OCI-LY1 (cell line): Measurements from ENCODE around the gene PRMT7.

ENCODE experiments used
- H2AFZ ChIP-seq: fragments of 200-600 bp; sonication (generic), shearing (Covaris generic); 2 replicates; pipeline ENCODE4 v1.6.0; 2014; ENCODE audit warnings: antibody characterized with exemption, mild to moderate bottlenecking, low read length
- H3F3A ChIP-seq: fragments of 200-600 bp; sonication (generic), shearing (Covaris generic); 2 replicates; pipeline ENCODE4 v1.6.0; 2014; ENCODE audit warnings: mild to moderate bottlenecking, antibody characterized with exemption, low read length, moderate library complexity; ENCODE audit not compliant: insufficient read depth
- H3K27ac ChIP-seq: fragments of 200-600 bp; sonication (generic); 2 replicates; pipeline ENCODE4 v1.5.1; 2014; ENCODE audit warnings: low read length, mixed run types, mild to moderate bottlenecking, low read depth; ENCODE audit not compliant: poor library complexity, severe bottlenecking
- H3K27me3 ChIP-seq: fragments of 200-600 bp; sonication (generic); 2 replicates; pipeline ENCODE4 v1.6.0; 2014; ENCODE audit warnings: antibody characterized with exemption, mild to moderate bottlenecking, low read length, moderate library complexity; ENCODE audit not compliant: insufficient read depth
- H3K36me3 ChIP-seq: fragments of 200-600 bp; sonication (generic); 2 replicates; pipeline ENCODE4 v1.6.1; 2014; ENCODE audit warnings: mild to moderate bottlenecking, antibody characterized with exemption, low read length, moderate library complexity, mixed read lengths; ENCODE audit not compliant: insufficient read depth
- H3K4me1 ChIP-seq: fragments of 200-600 bp; sonication (generic); 2 replicates; pipeline ENCODE4 v1.5.1; 2014; ENCODE audit warnings: mild to moderate bottlenecking, low read length, moderate library complexity; ENCODE audit not compliant: insufficient read depth, severe bottlenecking
- H3K4me2 ChIP-seq: fragments of 200-600 bp; sonication (generic), shearing (Covaris generic); 2 replicates; pipeline ENCODE4 v1.6.1; 2014; ENCODE audit warnings: low read length
- H3K4me3 ChIP-seq: fragments of 200-600 bp; sonication (generic); 2 replicates; pipeline ENCODE4 v1.5.1; 2014; ENCODE audit warnings: low read length, low read depth, mild to moderate bottlenecking, mixed read lengths; ENCODE audit not compliant: poor library complexity, severe bottlenecking
- H3K79me2 ChIP-seq: fragments of 200-600 bp; shearing (Covaris generic); 2 replicates; pipeline ENCODE4 v1.6.1; 2016; ENCODE audit warnings: mixed run types, low read length, mixed read lengths; ENCODE audit not compliant: insufficient read depth
- H3K9ac ChIP-seq: fragments of 200-600 bp; sonication (generic), shearing (Covaris generic); 2 replicates; pipeline ENCODE4 v1.6.1; 2014; ENCODE audit warnings: mild to moderate bottlenecking, low read length, mixed read lengths
- H3K9me2 ChIP-seq: fragments of 200-600 bp; sonication (generic), shearing (Covaris generic); 2 replicates; pipeline ENCODE4 v1.6.1; 2014; ENCODE audit warnings: low read depth, mild to moderate bottlenecking, low read length, mixed read lengths
- H3K9me3 ChIP-seq: fragments of 200-600 bp; shearing (Covaris generic); 2 replicates; pipeline ENCODE4 v1.6.1; 2014; ENCODE audit warnings: low read length, mixed read lengths
- H4K20me1 ChIP-seq: fragments of 200-600 bp; sonication (generic), shearing (Covaris generic); 2 replicates; pipeline ENCODE4 v1.6.0; 2016; ENCODE audit warnings: mild to moderate bottlenecking, low read length; ENCODE audit not compliant: insufficient read depth
- CTCF ChIP-seq: fragments of 200-600 bp; sonication (generic), shearing (Covaris generic); IDR thresholded peaks from 2 replicates; pipeline ENCODE4 v1.5.1; 2017; ENCODE audit warnings: mild to moderate bottlenecking, antibody characterized with exemption, low read length, moderate library complexity, mixed read lengths
- EZH2 ChIP-seq: fragments of 200-600 bp; sonication (generic), shearing (Covaris generic); IDR thresholded peaks from 2 replicates; pipeline ENCODE4 v1.8.0; 2017; ENCODE audit warnings: borderline replicate concordance, mixed run types, mild to moderate bottlenecking, antibody characterized with exemption, low read length, moderate library complexity, mixed read lengths

PRMT7 gene

GRCh38 chr16:68264128-68265077, 46.4 kb upstream of the PRMT7 start, which contains the start of gene SLC7A6:
SLC7A6 (plus strand) TSS chr16:68264526; CDS start chr16:68274727, 10,201 bp downstream.
- Histone ChIP-seq H2AFZ (no peak within 1 kb of the TSS), H3K4me1 (peaks cover 47% of the 10 kb centered on the region), H3K79me2 (peaks cover 33% of the 10 kb centered on the region), H3K9ac (peak within 1 kb of the TSS; percentile 71), H3K9me3 (no peaks in the 10 kb centered on the region), H3K36me3 (peaks cover 20% of the 10 kb centered on the region; the same call in 1 of the 2 replicates), H3K4me2 (peak within 1 kb of the TSS; percentile 84), H3K9me2 (no peaks in the 10 kb centered on the region), H3K27me3 (no peaks in the 10 kb centered on the region), H3K27ac (peak within 1 kb of the TSS; percentile 98), H4K20me1 (no peaks in the 10 kb centered on the region), H3K4me3 (peak within 1 kb of the TSS; percentile 87), H3F3A (no peaks in the 10 kb centered on the region)
- TF ChIP-seq CTCF (peak; percentile 80), EZH2 (no peak)

GRCh38 chr16:68265078-68265920, 45.5 kb upstream of the PRMT7 start:
- H3K9ac ChIP-seq: peak overlapping the region; percentile 71
- H3K79me2 ChIP-seq: peaks cover 41% of the 10 kb centered on the region
- H3K4me2 ChIP-seq: peak overlapping the region; percentile 84
- peak overlapping the region; percentile 98 for H3K27ac ChIP-seq
- H3F3A ChIP-seq: no peaks in the 10 kb centered on the region
- peaks cover 11% of the 10 kb centered on the region; the same call in 1 of the 2 replicates for H3K36me3 ChIP-seq
- no peak overlapping the region for H2AFZ ChIP-seq
- no peaks in the 10 kb centered on the region for H3K9me2 ChIP-seq
- H3K9me3 ChIP-seq: no peaks in the 10 kb centered on the region
- H4K20me1 ChIP-seq: no peaks in the 10 kb centered on the region
- no peaks in the 10 kb centered on the region for H3K27me3 ChIP-seq
- H3K4me3 ChIP-seq: peak overlapping the region; percentile 87
- TF ChIP-seq EZH2 (no peak), CTCF (no peak)
- peaks cover 55% of the 10 kb centered on the region for H3K4me1 ChIP-seq

- Histone ChIP-seq H3K27ac (peak overlapping the region; percentile 98), H3K36me3 (peaks cover 16% of the 10 kb centered on the region; the same call in 1 of the 2 replicates), H3K4me3 (peak overlapping the region; percentile 50), H2AFZ (no peak overlapping the region), H3K9me2 (no peaks in the 10 kb centered on the region), H3K9me3 (no peaks in the 10 kb centered on the region), H3K79me2 (peaks cover 48% of the 10 kb centered on the region), H3K4me2 (peak overlapping the region; percentile 59), H4K20me1 (no peaks in the 10 kb centered on the region), H3K27me3 (no peaks in the 10 kb centered on the region), H3F3A (no peaks in the 10 kb centered on the region), H3K4me1 (peaks cover 68% of the 10 kb centered on the region), H3K9ac (peak overlapping the region; percentile 52)
- TF ChIP-seq CTCF: no peak
- no peak for TF ChIP-seq EZH2
Measured at GRCh38 chr16:68267612-68268405, 43.0 kb upstream of the PRMT7 start.
